Prostate gland (tissue), 2 donors: Measurements from ENCODE around the gene MED29. TPM values are rescaled to one million over a fixed set of nuclear protein-coding genes. Genes with fewer than 3 reads are reported as not detected.
A peak's percentile ranks its signal among the peaks of the same experiment; 100 is the strongest.

Source experiments
- DNase-seq: peaks from one replicate; pipeline ENCODE4 v3.0.0-alpha.2; 2019; ENCODE audit warnings: low spot score
- H3K27ac ChIP-seq, 2 donors: fragments of 200-600 bp; sonication (generic); 2 replicates each; pipeline ENCODE4 v1.5.1; 2017 to 2019
- H3K27me3 ChIP-seq: fragments of 200-600 bp; sonication (generic); replicated peaks from 2 replicates; pipeline ENCODE4 v1.5.1; 2019; ENCODE audit not compliant: insufficient read depth
- H3K36me3 ChIP-seq, 2 donors: fragments of 200-600 bp; sonication (generic); 1 replicate in 1 of 2; 2 replicates in 1 of 2; pipeline versions ENCODE4 v1.5.1 to v1.8.1; 2017 to 2019
- H3K4me1 ChIP-seq: fragments of 200-600 bp; sonication (generic); replicated peaks from 2 replicates; pipeline ENCODE4 v1.5.1; 2019
- H3K4me3 ChIP-seq, 2 donors: fragments of 200-600 bp; sonication (generic); 2 replicates each; pipeline ENCODE4 v1.5.1; 2017 to 2019
- H3K9me3 ChIP-seq: fragments of 200-600 bp; sonication (generic); 2 replicates; pipeline ENCODE4 v1.5.1; 2017
- CTCF ChIP-seq, 4 experiments: fragments of 200-600 bp in 2 of 4; fragments of 450-650 bp in 2 of 4; sonication (generic) in 2 of 4; IDR thresholded peaks; 1 replicate in 3 of 4; 2 replicates in 1 of 4; pipeline ENCODE4 v1.5.1; 2016 to 2019; ENCODE audit warnings: antibody characterized with exemption in 4 of 4, mild to moderate bottlenecking in 2 of 4, moderate library complexity in 2 of 4
- POLR2A ChIP-seq: fragments of 450-650 bp; IDR thresholded peaks from one replicate; pipeline ENCODE4 v1.6.1; 2016; ENCODE audit warnings: antibody characterized with exemption, mild to moderate bottlenecking
- POLR2AphosphoS5 ChIP-seq: sonication (generic); formaldehyde crosslinking; IDR thresholded peaks from one replicate; pipeline ENCODE4 v1.6.1; 2017; ENCODE audit warnings: antibody characterized with exemption
- WGBS: methylation state at CpG from one replicate; pipeline ENCODE4 v1.1.5; 2018; 5-methylcytosine and 5-hydroxymethylcytosine counted together
- intact Hi-C: fragments of 100-400 bp; cut with DNase I; formaldehyde crosslinking; loops from one replicate; pipeline ENCODE4 v1.14.2; 2022
- total RNA-seq, 2 donors: library from RNA; depleted of rRNA; stranded (reverse); fragments of >200 nt; gene quantifications; one replicate each; pipeline ENCODE4 v1.1.0, GENCODE V29; 2016

MED29 gene
- 10 to 100 TPM; 50.2 to 56.4 TPM for total RNA-seq

GRCh38 chr19:39390751-39391437 lies at the start of gene MED29, which contains the start of gene PAF1:
MED29 (plus strand) TSS chr19:39391378; CDS start chr19:39391423, 45 bp downstream.
PAF1 (minus strand) TSS chr19:39391106; CDS start chr19:39390864, 242 bp downstream.
- intact Hi-C loops, result loop anchor here (2.0 kb wide), 1 partner anchor 48 kb away; the partner anchor contains the start of gene SAMD4B
- DNase-seq, result peak; percentile 99
- H3K9me3 ChIP-seq, result no peaks in the 10 kb centered on the region
- H3K4me3 ChIP-seq, result peak within 1 kb of the TSS; percentile 76 to 89
- TF ChIP-seq POLR2A, result peak; percentile 86
- peak; percentile 99 for TF ChIP-seq POLR2AphosphoS5
- peak in 2 of 4 experiments; percentile 8 to 29 for TF ChIP-seq CTCF (IDR thresholded peaks at IDR 0.05)
- peak within 1 kb of the TSS; percentile 98 to 99 for H3K27ac ChIP-seq
- WGBS, result under 1% methylated on average over 60 of the region's 60 CpGs
- H3K27me3 ChIP-seq, result no peaks in the 10 kb centered on the region
- peaks cover 0 to 28% of the 10 kb centered on the region in 2 donors for H3K36me3 ChIP-seq
- peaks cover 8% of the 10 kb centered on the region for H3K4me1 ChIP-seq

GRCh38 chr19:39341719-39342604 lies 49.2 kb upstream of the MED29 start, which contains the start of gene SAMD4B:
SAMD4B (plus strand) TSS chr19:39342421; CDS start chr19:39356894, 14,473 bp downstream.
- H3K9me3 ChIP-seq, result no peaks in the 10 kb centered on the region
- H3K4me1 ChIP-seq, result peaks cover 5% of the 10 kb centered on the region
- peak; percentile 88 for TF ChIP-seq POLR2A
- TF ChIP-seq CTCF (IDR thresholded peaks at IDR 0.05), result peak; percentile 61 to 91 (median 86)
- TF ChIP-seq POLR2AphosphoS5, result peak; percentile 96
- DNase-seq, result peak; percentile 98
- H3K36me3 ChIP-seq, result no peaks in the 10 kb centered on the region
- WGBS, result 0% methylated on average over 34 of the region's 105 CpGs
- intact Hi-C loops, result loop anchor here (2.0 to 5.0 kb wide), 2 partner anchors 49 to 70 kb away; partner anchors contain the start of genes MED29, PAF1 and PLEKHG2
- H3K27me3 ChIP-seq, result no peaks in the 10 kb centered on the region
- peak within 1 kb of the TSS; percentile 83 to 90 for H3K4me3 ChIP-seq
- peak within 1 kb of the TSS; percentile 87 to 91 for H3K27ac ChIP-seq

GRCh38 chr19:39342647-39343305 lies 48.4 kb upstream of the MED29 start:
- peak overlapping the region; percentile 87 for H3K27ac ChIP-seq
- DNase-seq, result no peak
- no peaks in the 10 kb centered on the region for H3K36me3 ChIP-seq
- no peaks in the 10 kb centered on the region for H3K9me3 ChIP-seq
- H3K27me3 ChIP-seq, result no peaks in the 10 kb centered on the region
- TF ChIP-seq POLR2A (no peak), POLR2AphosphoS5 (no peak), CTCF (IDR thresholded peaks at IDR 0.05) (no peak)
- H3K4me1 ChIP-seq, result peaks cover 5% of the 10 kb centered on the region
- intact Hi-C loops, result loop anchor here (2.0 to 5.0 kb wide), 2 partner anchors 48 to 70 kb away; partner anchors contain the start of genes MED29, PAF1 and PLEKHG2
- H3K4me3 ChIP-seq, result peak overlapping the region; percentile 83 to 90
- WGBS, result under 1% methylated on average over 43 of the region's 51 CpGs

GRCh38 chr19:39345956-39346355 lies 45.2 kb upstream of the MED29 start:
- Histone ChIP-seq H3K4me3 (no peak overlapping the region), H3K36me3 (no peaks in the 10 kb centered on the region), H3K4me1 (peaks cover under 1% of the 10 kb centered on the region), H3K27me3 (no peaks in the 10 kb centered on the region), H3K9me3 (no peaks in the 10 kb centered on the region), H3K27ac (no peak overlapping the region)
- intact Hi-C loops, result no loop called here
- TF ChIP-seq POLR2A, result no peak
- no peak for TF ChIP-seq CTCF (IDR thresholded peaks at IDR 0.05)
- no peak for TF ChIP-seq POLR2AphosphoS5
- 80% methylated on average over 1 of the region's 1 CpG for WGBS
- DNase-seq, result no peak
